ENCODE measurements around the gene C19orf12.

The C19orf12 gene

GRCh38 chr19:29714953-29715700 lies at the start of gene C19orf12:
C19orf12 (minus strand) TSS chr19:29715261; CDS start chr19:29708413, 6,848 bp downstream.
- DNase-seq (ENCODE audit: extremely low read depth in 1 of 2, low read depth in 1 of 2): peak; percentile 45 to 52

GRCh38 chr19:29764361-29764760 lies 49.3 kb upstream of the C19orf12 start:
- no peak for DNase-seq (ENCODE audit: extremely low read depth in 1 of 2, low read depth in 1 of 2)

- no peak for DNase-seq (ENCODE audit: extremely low read depth in 1 of 2, low read depth in 1 of 2)
Observed at GRCh38 chr19:29763196-29763595, 48.1 kb upstream of the C19orf12 start.

- no peak for DNase-seq (ENCODE audit: extremely low read depth in 1 of 2, low read depth in 1 of 2)
Observed at GRCh38 chr19:29761575-29762232, 46.6 kb upstream of the C19orf12 start.

- DNase-seq (ENCODE audit: extremely low read depth in 1 of 2, low read depth in 1 of 2): no peak
Observed at GRCh38 chr19:29760752-29761502, 45.9 kb upstream of the C19orf12 start.

- DNase-seq (ENCODE audit: extremely low read depth in 1 of 2, low read depth in 1 of 2): no peak
Observed at GRCh38 chr19:29759359-29759758, 44.3 kb upstream of the C19orf12 start.

- DNase-seq (ENCODE audit: extremely low read depth in 1 of 2, low read depth in 1 of 2): no peak
Observed at GRCh38 chr19:29758863-29759262, 43.8 kb upstream of the C19orf12 start.

GRCh38 chr19:29757551-29757950 lies 42.5 kb upstream of the C19orf12 start:
- no peak for DNase-seq (ENCODE audit: extremely low read depth in 1 of 2, low read depth in 1 of 2)

- DNase-seq (ENCODE audit: extremely low read depth in 1 of 2, low read depth in 1 of 2): no peak
Observed at GRCh38 chr19:29753934-29754305, 38.9 kb upstream of the C19orf12 start.

GRCh38 chr19:29753190-29753933 lies 38.3 kb upstream of the C19orf12 start:
- DNase-seq (ENCODE audit: extremely low read depth in 1 of 2, low read depth in 1 of 2): no peak

GRCh38 chr19:29752450-29753025 lies 37.5 kb upstream of the C19orf12 start:
- no peak for DNase-seq (ENCODE audit: extremely low read depth in 1 of 2, low read depth in 1 of 2)

- no peak for DNase-seq (ENCODE audit: extremely low read depth in 1 of 2, low read depth in 1 of 2)
Observed at GRCh38 chr19:29751932-29752331, 36.9 kb upstream of the C19orf12 start.

- no peak for DNase-seq (ENCODE audit: extremely low read depth in 1 of 2, low read depth in 1 of 2)
Observed at GRCh38 chr19:29750001-29750400, 34.9 kb upstream of the C19orf12 start.

- DNase-seq (ENCODE audit: extremely low read depth in 1 of 2, low read depth in 1 of 2): no peak
Observed at GRCh38 chr19:29748996-29749849, 34.2 kb upstream of the C19orf12 start.

GRCh38 chr19:29745253-29745652 lies 30.2 kb upstream of the C19orf12 start:
- no peak for DNase-seq (ENCODE audit: extremely low read depth in 1 of 2, low read depth in 1 of 2)

- no peak for DNase-seq (ENCODE audit: extremely low read depth in 1 of 2, low read depth in 1 of 2)
Observed at GRCh38 chr19:29743681-29744080, 28.6 kb upstream of the C19orf12 start.

GRCh38 chr19:29741776-29742175 lies 26.7 kb upstream of the C19orf12 start:
- no peak for DNase-seq (ENCODE audit: extremely low read depth in 1 of 2, low read depth in 1 of 2)

GRCh38 chr19:29741226-29741625 lies 26.2 kb upstream of the C19orf12 start:
- DNase-seq (ENCODE audit: extremely low read depth in 1 of 2, low read depth in 1 of 2): no peak

GRCh38 chr19:29737461-29738000 lies 22.5 kb upstream of the C19orf12 start:
- DNase-seq (ENCODE audit: extremely low read depth in 1 of 2, low read depth in 1 of 2): no peak
